NT2/D1 (cell line): Measurements from ENCODE around the gene BTC.

Experiments
- SUZ12 ChIP-seq: IDR thresholded peaks from 2 replicates; pipeline ENCODE4 v1.6.1; 2011; ENCODE audit not compliant: insufficient read length, insufficient read depth; ENCODE audit errors: extremely low read depth
- ZNF274 ChIP-seq: IDR thresholded peaks from 2 replicates; pipeline ENCODE4 v1.6.1; 2011; ENCODE audit warnings: mild to moderate bottlenecking, low read depth, low read length

- TF ChIP-seq SUZ12, result no peak
- TF ChIP-seq ZNF274, result no peak
These were observed 69.3 kb downstream of the BTC start for GRCh38 chr4:74724979-74725378.
